ENCODE results near the gene ATF4. TPM values are rescaled to one million over a fixed set of nuclear protein-coding genes. Genes with fewer than 3 reads are reported as not detected.

ATF4 gene
- total and polyA plus RNA-seq, 2 of the 8 experiments (the other 6 are each of a cell fraction or from before 2014, with no cell fraction given): 553 to 704 TPM

GRCh38 chr22:39488563-39489083 is 31.7 kb upstream of the ATF4 start:
- no peak overlapping the region for H2BK15ac ChIP-seq (ENCODE audit: low read length)
- H3K4ac ChIP-seq (replicated peaks; ENCODE audit: insufficient read length, low read depth, low read length): no peak overlapping the region
- ChIA-PET POLR2A (ENCODE audit: partially characterized antibody) (interaction anchor here (1.7 to 7.0 kb wide), 2 partner anchors 20 to 34 kb away, joined by 5 to 83 read pairs; partner anchors contain the start of gene ATF4), CTCF (ENCODE audit: partially characterized antibody) (interaction anchor here (1.0 to 19.7 kb wide), 6 partner anchors 9 to 60 kb away, joined by 3 to 361 read pairs (median 6); partner anchors contain the start of gene RPS19BP1)
- H3K56ac ChIP-seq (replicated peaks; ENCODE audit: insufficient read length, low read depth, low read length): no peak overlapping the region
- H3K79me2 ChIP-seq (ENCODE audit: control insufficient read depth in 1 of 2, insufficient read depth in 2 of 2, low read length in 2 of 2): no peaks in the 10 kb centered on the region
- no peak for FAIRE-seq
- H2BK12ac ChIP-seq (ENCODE audit: low read depth, low read length): no peak overlapping the region
- H4K20me1 ChIP-seq (replicated peaks in 1 of 2; ENCODE audit: control insufficient read depth in 1 of 2, insufficient read depth in 2 of 2, low read length in 2 of 2): peaks cover 0 to 3% of the 10 kb centered on the region in 2 experiments
- no peaks in the 10 kb centered on the region for H3K23me2 ChIP-seq (ENCODE audit: low read depth, low read length)
- no peaks in the 10 kb centered on the region for H3K36me3 ChIP-seq (ENCODE audit: control insufficient read depth in 2 of 4, insufficient read depth in 4 of 4, low read length in 3 of 4)
- H3K18ac ChIP-seq (ENCODE audit: extremely low read depth, low read length): no peak overlapping the region
- H3K9ac ChIP-seq (replicated peaks in 1 of 4; ENCODE audit: extremely low read depth in 1 of 4, low read depth in 3 of 4, low read length in 3 of 4): no peak overlapping the region
- no peaks in the 10 kb centered on the region for H3K79me1 ChIP-seq (ENCODE audit: low read depth, low read length)
- no peak overlapping the region for H2BK20ac ChIP-seq (ENCODE audit: low read length)
- H3K14ac ChIP-seq (ENCODE audit: insufficient read length): no peak overlapping the region
- no peak overlapping the region for H2BK120ac ChIP-seq (replicated peaks; ENCODE audit: low read depth, low read length)
- no peak overlapping the region for H4K5ac ChIP-seq (ENCODE audit: insufficient read length, low read depth, low read length)
- no peak overlapping the region for H2BK5ac ChIP-seq (ENCODE audit: low read depth, low read length)
- H3K4me3 ChIP-seq (ENCODE audit: extremely low read depth in 1 of 4, insufficient read depth in 2 of 4, low read depth in 3 of 4, low read length in 4 of 4): no peak overlapping the region
- H4K8ac ChIP-seq (ENCODE audit: extremely low read depth, insufficient read depth, low read length): no peak overlapping the region
- no peak overlapping the region for H2AFZ ChIP-seq (ENCODE audit: low read length)
- no peak overlapping the region for H3K27ac ChIP-seq (ENCODE audit: low read depth, low read length)
- H3K4me1 ChIP-seq (replicated peaks in 1 of 4; ENCODE audit: control insufficient read depth in 3 of 4, insufficient read depth in 4 of 4, low read length in 3 of 4): peaks cover 0 to 6% (median 4%) of the 10 kb centered on the region in 4 experiments; a peak in 4 of 7 replicates
- no peaks in the 10 kb centered on the region for H3K9me3 ChIP-seq (ENCODE audit: insufficient read depth in 2 of 2, low read depth in 1 of 2, low read length in 1 of 2)
- DNase-seq (ENCODE audit: low read depth in 1 of 2, low spot score in 2 of 2): no peak
- H3K27me3 ChIP-seq (replicated peaks in 1 of 4; ENCODE audit: control insufficient read depth in 3 of 4, extremely low read depth in 1 of 4, insufficient read depth in 3 of 4, low read length in 3 of 4): peaks cover 0 to under 1% (median 0%) of the 10 kb centered on the region in 4 experiments; a peak in 1 of 7 replicates
- WGBS, 2 experiments (ENCODE audit: extremely low coverage in 1 of 2, insufficient coverage in 1 of 2, insufficient read length in 1 of 2, insufficient replicate concordance in 2 of 2, low coverage in 1 of 2, low lambda C conversion rate in 2 of 2, missing lambda C conversion rate in 1 of 2): 92% methylated on average over 29 of the region's 39 CpGs; no CpG with 5 or more reads in 1 of the 2 experiments
- no peak overlapping the region for H3K23ac ChIP-seq (ENCODE audit: insufficient read length)
- no peak overlapping the region for H3K4me2 ChIP-seq (ENCODE audit: insufficient read depth in 1 of 2, low read depth in 2 of 2, low read length in 2 of 2)
- no peak overlapping the region for H4K91ac ChIP-seq (replicated peaks; ENCODE audit: insufficient read length, low read length)
- no peak overlapping the region for H2AK5ac ChIP-seq (ENCODE audit: low read depth, low read length)
- no peak for TF ChIP-seq CHD1 (IDR thresholded peaks at IDR 0.05; ENCODE audit: low read depth, low read length)
- no peak for TF ChIP-seq EGR1 (IDR thresholded peaks at IDR 0.05; ENCODE audit: borderline replicate concordance, low read depth, low read length)
- TF ChIP-seq FOSL1 (IDR thresholded peaks at IDR 0.05; ENCODE audit: insufficient read depth, low read depth, low read length): no peak
- TF ChIP-seq EZH2 (IDR thresholded peaks at IDR 0.05; ENCODE audit: low read depth, low read length, severe bottlenecking): no peak
- TF ChIP-seq CEBPB (IDR thresholded peaks at IDR 0.05; ENCODE audit: low read depth, low read length): no peak
- no peak for TF ChIP-seq RXRA (IDR thresholded peaks at IDR 0.05; ENCODE audit: insufficient read depth, low read depth, low read length)
- TF ChIP-seq ASH2L (IDR thresholded peaks at IDR 0.05; ENCODE audit: low read length): no peak
- no peak for TF ChIP-seq TBP (IDR thresholded peaks at IDR 0.05; ENCODE audit: low read depth, low read length)
- TF ChIP-seq NRF1 (IDR thresholded peaks at IDR 0.05; ENCODE audit: low read depth, low read length): no peak
- TF ChIP-seq KDM5A (IDR thresholded peaks at IDR 0.05; ENCODE audit: low read length): no peak
- TF ChIP-seq BACH1 (IDR thresholded peaks at IDR 0.05; ENCODE audit: low read length): no peak
- no peak for TF ChIP-seq EP300 (IDR thresholded peaks at IDR 0.05; ENCODE audit: borderline replicate concordance in 1 of 2, low read depth in 2 of 2, low read length in 2 of 2)
- no peak for TF ChIP-seq HDAC6 (IDR thresholded peaks at IDR 0.05; ENCODE audit: low read depth, low read length)
- TF ChIP-seq SP1 (IDR thresholded peaks at IDR 0.05; ENCODE audit: low read depth, low read length): no peak
- TF ChIP-seq GABPA (IDR thresholded peaks at IDR 0.05; ENCODE audit: borderline replicate concordance, insufficient read depth, low read length): no peak

Measured in H1 (cell line).